ENCODE measurements around the gene KCNF1. TPM values are rescaled to one million over a fixed set of nuclear protein-coding genes. Genes with fewer than 3 reads are reported as not detected.

KCNF1 gene
- total RNA-seq, 2 donors from 2014 or later = 5.2 to 17.0 TPM

DNA sequence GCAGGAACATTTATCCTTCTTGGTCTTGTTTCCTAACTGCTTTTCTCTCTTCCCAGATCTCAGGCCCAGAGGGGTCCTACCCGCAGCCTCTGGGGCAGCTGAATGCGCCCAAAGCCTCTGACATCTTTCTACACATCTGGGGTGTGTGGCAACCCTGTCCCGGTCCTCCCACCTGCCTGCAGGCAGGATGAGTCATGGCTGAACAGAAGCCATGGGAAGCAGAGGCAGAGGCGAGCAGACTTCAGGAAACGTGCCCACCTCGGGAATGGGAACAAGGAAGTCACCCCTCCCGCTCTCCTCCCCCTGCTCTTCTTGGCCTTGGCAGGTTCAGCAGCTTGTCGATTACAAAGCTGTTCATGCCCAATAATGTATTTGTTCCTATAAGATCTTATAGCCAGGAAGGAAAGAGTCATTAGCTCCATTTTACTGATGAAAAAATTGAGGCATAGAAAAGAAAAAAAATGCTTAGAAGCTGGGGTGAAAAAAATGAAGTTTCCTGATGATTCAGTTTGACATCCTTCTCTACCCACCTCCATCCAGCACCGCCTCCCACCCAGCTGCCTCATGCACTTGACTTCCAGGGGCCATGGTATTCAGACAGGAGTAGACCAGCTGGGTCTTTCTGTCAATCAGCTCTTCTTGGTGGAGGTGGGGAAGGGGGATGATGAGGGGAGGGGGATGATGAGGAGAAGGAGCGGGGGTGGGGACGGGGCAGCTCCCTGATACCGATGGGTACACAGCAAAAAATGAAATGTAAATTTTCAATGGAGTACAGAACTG lies 10.4 kb upstream of the KCNF1 start:
- peaks cover 28% of the 10 kb centered on the region for H3K9me3 Mint-ChIP-seq
- H3K4me1 ChIP-seq (ENCODE audit: control insufficient read depth, insufficient read depth, low read length) = peaks cover 11% of the 10 kb centered on the region
- no peak overlapping the region for H3K9ac ChIP-seq (ENCODE audit: extremely low read depth, low read length, poor library complexity, severe bottlenecking)
- no peak overlapping the region for H3K4me3 Mint-ChIP-seq
- no peaks in the 10 kb centered on the region for H3K27me3 ChIP-seq (ENCODE audit: control insufficient read depth, insufficient read depth, low read length, poor library complexity, severe bottlenecking)
- WGBS, 2 experiments (ENCODE audit: insufficient coverage in 1 of 2, insufficient read length in 1 of 2) = 84 to 86% methylated on average over 7 to 12 of the region's 12 CpGs
- H3K36me3 Mint-ChIP-seq (ENCODE audit: low read depth) = peaks cover 6% of the 10 kb centered on the region
- DNase-seq = peak; percentile 52
- no peak overlapping the region for H3K27ac ChIP-seq (ENCODE audit: low read depth, low read length)
- no peak overlapping the region for H3K4me3 ChIP-seq (ENCODE audit: low read length)
- peak overlapping the region; percentile 13 for H3K27ac Mint-ChIP-seq
- H3K9me3 ChIP-seq (ENCODE audit: control insufficient read depth, low read length) = peaks cover 11% of the 10 kb centered on the region
- no peaks in the 10 kb centered on the region for H3K36me3 ChIP-seq (ENCODE audit: control insufficient read depth, insufficient read depth, low read length)
- H3K27me3 Mint-ChIP-seq (ENCODE audit: insufficient read depth) = no peaks in the 10 kb centered on the region
- TF ChIP-seq, protein P1, sequence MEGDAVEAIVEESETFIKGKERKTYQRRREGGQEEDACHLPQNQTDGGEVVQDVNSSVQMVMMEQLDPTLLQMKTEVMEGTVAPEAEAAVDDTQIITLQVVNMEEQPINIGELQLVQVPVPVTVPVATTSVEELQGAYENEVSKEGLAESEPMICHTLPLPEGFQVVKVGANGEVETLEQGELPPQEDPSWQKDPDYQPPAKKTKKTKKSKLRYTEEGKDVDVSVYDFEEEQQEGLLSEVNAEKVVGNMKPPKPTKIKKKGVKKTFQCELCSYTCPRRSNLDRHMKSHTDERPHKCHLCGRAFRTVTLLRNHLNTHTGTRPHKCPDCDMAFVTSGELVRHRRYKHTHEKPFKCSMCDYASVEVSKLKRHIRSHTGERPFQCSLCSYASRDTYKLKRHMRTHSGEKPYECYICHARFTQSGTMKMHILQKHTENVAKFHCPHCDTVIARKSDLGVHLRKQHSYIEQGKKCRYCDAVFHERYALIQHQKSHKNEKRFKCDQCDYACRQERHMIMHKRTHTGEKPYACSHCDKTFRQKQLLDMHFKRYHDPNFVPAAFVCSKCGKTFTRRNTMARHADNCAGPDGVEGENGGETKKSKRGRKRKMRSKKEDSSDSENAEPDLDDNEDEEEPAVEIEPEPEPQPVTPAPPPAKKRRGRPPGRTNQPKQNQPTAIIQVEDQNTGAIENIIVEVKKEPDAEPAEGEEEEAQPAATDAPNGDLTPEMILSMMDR (conservative IDR thresholded peaks at IDR 0.05) = no peak
- H3K4me1 Mint-ChIP-seq = peaks cover 13% of the 10 kb centered on the region

DNA sequence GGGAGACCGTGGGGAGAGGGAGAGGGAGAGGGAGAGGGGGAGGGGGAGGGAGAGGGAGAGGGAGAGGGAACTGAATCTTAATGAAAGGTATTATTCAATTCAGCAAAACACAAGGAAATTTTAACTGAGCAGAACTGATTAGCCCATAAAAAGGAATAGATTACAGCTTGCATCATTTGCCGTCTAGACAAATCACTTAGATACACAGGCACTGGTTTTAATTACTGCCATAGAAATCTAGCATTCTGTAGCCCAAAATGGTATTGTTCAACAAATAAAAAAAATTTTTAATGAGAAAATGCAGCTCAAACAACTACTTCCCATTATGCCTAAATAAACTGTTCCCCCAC lies 7.9 kb upstream of the KCNF1 start:
- 91 to 100% methylated on average over 1 of the region's 2 CpGs for WGBS, 2 experiments (ENCODE audit: insufficient coverage in 1 of 2, insufficient read length in 1 of 2)
- no peak for DNase-seq
- peaks cover 11% of the 10 kb centered on the region for H3K9me3 ChIP-seq (ENCODE audit: control insufficient read depth, low read length)
- no peaks in the 10 kb centered on the region for H3K27me3 ChIP-seq (ENCODE audit: control insufficient read depth, insufficient read depth, low read length, poor library complexity, severe bottlenecking)
- Mint-ChIP-seq H3K36me3 (ENCODE audit: low read depth) (peaks cover 6% of the 10 kb centered on the region), H3K27me3 (ENCODE audit: insufficient read depth) (no peaks in the 10 kb centered on the region), H3K4me3 (no peak overlapping the region), H3K9me3 (peaks cover 28% of the 10 kb centered on the region), H3K27ac (no peak overlapping the region), H3K4me1 (peaks cover 20% of the 10 kb centered on the region)
- no peak overlapping the region for H3K9ac ChIP-seq (ENCODE audit: extremely low read depth, low read length, poor library complexity, severe bottlenecking)
- no peak overlapping the region for H3K27ac ChIP-seq (ENCODE audit: low read depth, low read length)
- no peaks in the 10 kb centered on the region for H3K36me3 ChIP-seq (ENCODE audit: control insufficient read depth, insufficient read depth, low read length)
- TF ChIP-seq, protein P1 (conservative IDR thresholded peaks at IDR 0.05) = no peak
- H3K4me3 ChIP-seq (ENCODE audit: low read length) = no peak overlapping the region
- H3K4me1 ChIP-seq (ENCODE audit: control insufficient read depth, insufficient read depth, low read length) = peaks cover 11% of the 10 kb centered on the region

DNA sequence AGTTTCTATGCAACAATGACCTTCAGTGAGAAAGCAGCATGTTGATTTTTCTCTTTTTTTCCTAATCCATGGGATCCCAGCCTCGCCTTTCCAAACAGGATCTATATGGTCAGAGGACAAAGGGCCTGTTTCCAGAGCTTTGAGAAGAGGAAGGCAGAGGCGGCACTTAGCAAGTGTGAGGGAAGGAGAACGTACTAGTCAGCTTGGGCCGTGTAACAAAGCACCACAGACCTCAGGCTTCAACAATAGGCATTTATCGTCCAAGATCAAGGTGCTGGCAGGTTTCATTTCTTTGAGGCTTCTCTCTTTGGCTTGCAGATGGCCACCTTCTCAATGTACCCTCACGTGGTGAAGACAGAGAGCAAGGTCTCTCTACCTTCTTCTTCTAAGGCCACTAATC lies 7.3 kb upstream of the KCNF1 start:
- Histone ChIP-seq H3K36me3 (ENCODE audit: control insufficient read depth, insufficient read depth, low read length) (no peaks in the 10 kb centered on the region), H3K27ac (ENCODE audit: low read depth, low read length) (no peak overlapping the region), H3K9me3 (ENCODE audit: control insufficient read depth, low read length) (peaks cover 11% of the 10 kb centered on the region), H3K27me3 (ENCODE audit: control insufficient read depth, insufficient read depth, low read length, poor library complexity, severe bottlenecking) (no peaks in the 10 kb centered on the region), H3K9ac (ENCODE audit: extremely low read depth, low read length, poor library complexity, severe bottlenecking) (no peak overlapping the region), H3K4me3 (ENCODE audit: low read length) (no peak overlapping the region), H3K4me1 (ENCODE audit: control insufficient read depth, insufficient read depth, low read length) (peaks cover 11% of the 10 kb centered on the region)
- H3K9me3 Mint-ChIP-seq = peaks cover 28% of the 10 kb centered on the region
- H3K36me3 Mint-ChIP-seq (ENCODE audit: low read depth) = peaks cover 6% of the 10 kb centered on the region
- H3K27me3 Mint-ChIP-seq (ENCODE audit: insufficient read depth) = no peaks in the 10 kb centered on the region
- DNase-seq = no peak
- H3K4me3 Mint-ChIP-seq = no peak overlapping the region
- TF ChIP-seq, protein P1 (conservative IDR thresholded peaks at IDR 0.05) = no peak
- WGBS, 2 experiments (ENCODE audit: insufficient coverage in 1 of 2, insufficient read length in 1 of 2) = 81 to 86% methylated on average over 5 to 6 of the region's 6 CpGs
- peaks cover 26% of the 10 kb centered on the region for H3K4me1 Mint-ChIP-seq
- H3K27ac Mint-ChIP-seq = no peak overlapping the region

Measured in endodermal cell (in vitro differentiated cells).